Raji (cell line): Measurements from ENCODE around the gene TIMM50.

ENCODE experiments used
- POLR2A ChIP-seq: IDR thresholded peaks from 2 replicates; pipeline ENCODE4 v1.6.1; 2011; ENCODE audit warnings: low read depth, low read length, control low read depth; ENCODE audit not compliant: insufficient read depth

The TIMM50 gene

GRCh38 chr19:39480337-39481228, at the start of gene TIMM50:
Gene TIMM50 (plus strand): TSS chr19:39480838. CDS start chr19:39480854, 16 bp downstream.
- TF ChIP-seq POLR2A: peak; percentile 84

- no peak for TF ChIP-seq POLR2A
Observed at GRCh38 chr19:39432677-39433025, 48.0 kb upstream of the TIMM50 start.

- TF ChIP-seq POLR2A: no peak; the same call in 1 of the 2 replicates
Observed at GRCh38 chr19:39433480-39434079, 47.1 kb upstream of the TIMM50 start.

GRCh38 chr19:39434123-39435076, 46.2 kb upstream of the TIMM50 start:
- TF ChIP-seq POLR2A: no peak

GRCh38 chr19:39435499-39436349, 44.9 kb upstream of the TIMM50 start, which contains the start of gene RPS16:
Gene RPS16 (minus strand): TSS chr19:39435949. CDS start chr19:39435895, 54 bp downstream.
- TF ChIP-seq POLR2A: peak; percentile 97

GRCh38 chr19:39436350-39436716, 44.3 kb upstream of the TIMM50 start:
- no peak for TF ChIP-seq POLR2A

- TF ChIP-seq POLR2A: no peak
Observed at GRCh38 chr19:39438270-39438934, 42.2 kb upstream of the TIMM50 start.

- TF ChIP-seq POLR2A: no peak
Observed at GRCh38 chr19:39444598-39445195, 35.9 kb upstream of the TIMM50 start.

GRCh38 chr19:39445196-39446111, 35.2 kb upstream of the TIMM50 start, which contains the start of gene SUPT5H:
Gene SUPT5H (plus strand): TSS chr19:39445582. CDS start chr19:39445891, 309 bp downstream.
- TF ChIP-seq POLR2A: peak; percentile 95

- no peak for TF ChIP-seq POLR2A
Observed at GRCh38 chr19:39446365-39447084, 34.1 kb upstream of the TIMM50 start.

- no peak for TF ChIP-seq POLR2A
Observed at GRCh38 chr19:39448271-39448670, 32.4 kb upstream of the TIMM50 start.
